Measurements from ENCODE around the gene COL4A2. TPM values are rescaled to one million over a fixed set of nuclear protein-coding genes. Genes with fewer than 3 reads are reported as not detected.

Gene COL4A2
- total RNA-seq, 3 donors from 2014 or later (not counting 1 experiment from before 2014, with no cell fraction given): not detected

- ATAC-seq (no peak), DNase-seq (no peak)
- Histone ChIP-seq H3K4me1 (ENCODE audit: control insufficient read depth, insufficient read depth, low read length) (no peaks in the 10 kb centered on the region), H3K36me3 (ENCODE audit: control insufficient read depth, insufficient read depth, low read length) (no peaks in the 10 kb centered on the region), H3K9me3 (ENCODE audit: control insufficient read depth, insufficient read depth, low read length) (no peaks in the 10 kb centered on the region), H3K27ac (ENCODE audit: low read length) (no peak overlapping the region), H3K27me3 (ENCODE audit: control insufficient read depth, insufficient read depth, low read length) (peaks cover 3% of the 10 kb centered on the region), H3K4me3 (ENCODE audit: low read length) (no peak overlapping the region)
- Mint-ChIP-seq H3K9me3 (no peaks in the 10 kb centered on the region), H3K4me1 (no peaks in the 10 kb centered on the region), H3K27me3 (ENCODE audit: low read depth in 2 of 2) (peaks cover 12 to 23% of the 10 kb centered on the region in 2 donors), H3K4me3 (no peak overlapping the region), H3K27ac (no peak overlapping the region), H3K36me3 (no peaks in the 10 kb centered on the region)
- TF ChIP-seq, protein P1, sequence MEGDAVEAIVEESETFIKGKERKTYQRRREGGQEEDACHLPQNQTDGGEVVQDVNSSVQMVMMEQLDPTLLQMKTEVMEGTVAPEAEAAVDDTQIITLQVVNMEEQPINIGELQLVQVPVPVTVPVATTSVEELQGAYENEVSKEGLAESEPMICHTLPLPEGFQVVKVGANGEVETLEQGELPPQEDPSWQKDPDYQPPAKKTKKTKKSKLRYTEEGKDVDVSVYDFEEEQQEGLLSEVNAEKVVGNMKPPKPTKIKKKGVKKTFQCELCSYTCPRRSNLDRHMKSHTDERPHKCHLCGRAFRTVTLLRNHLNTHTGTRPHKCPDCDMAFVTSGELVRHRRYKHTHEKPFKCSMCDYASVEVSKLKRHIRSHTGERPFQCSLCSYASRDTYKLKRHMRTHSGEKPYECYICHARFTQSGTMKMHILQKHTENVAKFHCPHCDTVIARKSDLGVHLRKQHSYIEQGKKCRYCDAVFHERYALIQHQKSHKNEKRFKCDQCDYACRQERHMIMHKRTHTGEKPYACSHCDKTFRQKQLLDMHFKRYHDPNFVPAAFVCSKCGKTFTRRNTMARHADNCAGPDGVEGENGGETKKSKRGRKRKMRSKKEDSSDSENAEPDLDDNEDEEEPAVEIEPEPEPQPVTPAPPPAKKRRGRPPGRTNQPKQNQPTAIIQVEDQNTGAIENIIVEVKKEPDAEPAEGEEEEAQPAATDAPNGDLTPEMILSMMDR (IDR thresholded peaks at IDR 0.05): no peak
- intact Hi-C loops (cut with micrococcal nuclease): no loop called here
- WGBS (ENCODE audit: insufficient coverage): 93% methylated on average over 10 of the region's 10 CpGs
Measured at GRCh38 chr13:110316196-110316595, 9.1 kb downstream of the COL4A2 start.

DNA sequence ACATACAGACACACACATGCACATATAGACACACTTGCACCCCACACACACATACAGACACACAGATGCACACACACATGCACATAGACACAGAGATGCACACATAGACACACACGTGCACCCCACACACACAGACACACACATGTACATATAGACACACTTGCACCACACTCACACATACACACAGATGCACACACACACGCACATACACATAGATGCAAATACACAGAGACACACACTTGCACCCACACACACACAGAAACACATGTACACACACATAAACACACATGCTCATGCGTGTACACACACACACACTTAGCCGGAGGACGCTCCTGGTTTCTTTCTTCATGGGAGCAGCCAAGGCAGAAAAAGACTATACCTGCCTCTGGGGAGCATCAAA, 10.0 kb downstream of the COL4A2 start:
- Histone ChIP-seq H3K27me3 (ENCODE audit: control insufficient read depth, insufficient read depth, low read length) (peaks cover 3% of the 10 kb centered on the region), H3K4me1 (ENCODE audit: control insufficient read depth, insufficient read depth, low read length) (no peaks in the 10 kb centered on the region), H3K27ac (ENCODE audit: low read length) (no peak overlapping the region), H3K4me3 (ENCODE audit: low read length) (no peak overlapping the region), H3K9me3 (ENCODE audit: control insufficient read depth, insufficient read depth, low read length) (no peaks in the 10 kb centered on the region), H3K36me3 (ENCODE audit: control insufficient read depth, insufficient read depth, low read length) (no peaks in the 10 kb centered on the region)
- Mint-ChIP-seq H3K9me3 (no peaks in the 10 kb centered on the region), H3K36me3 (no peaks in the 10 kb centered on the region), H3K27me3 (ENCODE audit: low read depth in 2 of 2) (peaks cover 14 to 25% of the 10 kb centered on the region in 2 donors), H3K4me1 (no peaks in the 10 kb centered on the region), H3K4me3 (no peak overlapping the region), H3K27ac (no peak overlapping the region)
- ATAC-seq (peak in 1 of 3 donors; percentile 38), DNase-seq (no peak)
- intact Hi-C loops (cut with micrococcal nuclease): no loop called here
- TF ChIP-seq, protein P1 (IDR thresholded peaks at IDR 0.05): no peak
- 67% methylated on average over 5 of the region's 5 CpGs for WGBS (ENCODE audit: insufficient coverage)

DNA sequence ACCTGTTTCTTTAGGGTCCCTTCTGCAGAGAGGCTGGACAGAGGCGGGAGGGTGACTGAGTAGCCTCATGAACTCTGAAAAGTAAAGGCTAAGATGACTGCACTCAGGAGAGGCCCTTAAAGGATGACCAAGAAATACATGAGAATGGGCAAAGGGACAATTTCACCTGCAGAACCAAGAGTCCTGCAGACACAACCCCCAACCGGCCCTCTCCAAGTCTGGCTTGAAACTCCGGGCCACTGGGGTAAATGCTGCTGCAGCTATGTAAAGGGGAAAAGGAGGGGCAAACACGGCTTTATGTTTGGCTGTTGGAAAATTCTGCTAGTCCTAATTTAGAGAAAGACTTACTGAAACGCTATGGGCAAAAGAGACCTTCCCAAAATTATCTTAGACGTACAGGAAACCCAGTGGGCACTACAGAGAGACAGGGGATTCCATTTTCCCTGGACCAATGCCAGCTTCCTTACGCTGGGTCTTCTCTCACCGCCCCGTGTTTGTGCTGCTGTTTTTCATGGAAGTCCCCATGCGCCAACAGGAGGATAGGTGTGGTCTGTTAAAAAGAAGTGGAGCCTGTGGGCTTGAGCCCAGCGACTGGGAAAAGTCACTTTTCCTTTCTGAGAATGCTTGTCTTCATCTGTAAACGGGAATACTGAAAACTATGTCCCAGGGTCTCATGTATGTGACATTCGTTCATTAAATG, 10.6 kb downstream of the COL4A2 start:
- Histone ChIP-seq H3K27me3 (ENCODE audit: control insufficient read depth, insufficient read depth, low read length) (peaks cover 3% of the 10 kb centered on the region), H3K36me3 (ENCODE audit: control insufficient read depth, insufficient read depth, low read length) (no peaks in the 10 kb centered on the region), H3K4me3 (ENCODE audit: low read length) (no peak overlapping the region), H3K27ac (ENCODE audit: low read length) (no peak overlapping the region), H3K9me3 (ENCODE audit: control insufficient read depth, insufficient read depth, low read length) (no peaks in the 10 kb centered on the region), H3K4me1 (ENCODE audit: control insufficient read depth, insufficient read depth, low read length) (no peaks in the 10 kb centered on the region)
- intact Hi-C loops (cut with micrococcal nuclease): no loop called here
- no peaks in the 10 kb centered on the region for H3K36me3 Mint-ChIP-seq
- peaks cover 12 to 20% of the 10 kb centered on the region in 2 donors for H3K27me3 Mint-ChIP-seq (ENCODE audit: low read depth in 2 of 2)
- H3K4me1 Mint-ChIP-seq: no peaks in the 10 kb centered on the region
- WGBS (ENCODE audit: insufficient coverage): 83% methylated on average over 13 of the region's 13 CpGs
- no peaks in the 10 kb centered on the region for H3K9me3 Mint-ChIP-seq
- TF ChIP-seq, protein P1 (IDR thresholded peaks at IDR 0.05): no peak
- no peak for DNase-seq
- H3K4me3 Mint-ChIP-seq: no peak overlapping the region
- no peak overlapping the region for H3K27ac Mint-ChIP-seq
- no peak for ATAC-seq

DNA sequence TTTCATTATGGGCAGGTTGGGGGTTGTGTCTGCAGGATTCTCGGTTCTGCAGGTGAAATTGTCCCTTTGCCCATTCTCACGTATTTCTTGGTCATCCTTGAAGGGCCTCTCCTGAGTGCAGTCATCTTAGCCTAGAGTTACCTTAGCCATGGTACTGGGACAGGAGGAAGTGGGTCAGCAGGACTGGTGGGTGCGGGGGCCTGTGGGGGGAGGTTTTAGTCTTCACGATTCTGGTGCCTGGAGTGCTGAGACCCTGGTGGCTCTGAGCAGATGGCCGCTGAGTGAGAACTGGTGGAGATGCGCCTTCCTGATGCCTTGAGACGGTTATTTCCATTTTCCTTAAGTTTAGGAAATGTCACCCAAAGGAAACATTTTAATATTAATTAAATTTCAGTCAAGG, 11.8 kb downstream of the COL4A2 start:
- no peaks in the 10 kb centered on the region for H3K9me3 ChIP-seq (ENCODE audit: control insufficient read depth, insufficient read depth, low read length)
- H3K4me1 Mint-ChIP-seq: no peaks in the 10 kb centered on the region
- no peaks in the 10 kb centered on the region for H3K36me3 ChIP-seq (ENCODE audit: control insufficient read depth, insufficient read depth, low read length)
- TF ChIP-seq, protein P1 (IDR thresholded peaks at IDR 0.05): no peak
- ATAC-seq: no peak
- H3K27ac ChIP-seq (ENCODE audit: low read length): no peak overlapping the region
- no peaks in the 10 kb centered on the region for H3K4me1 ChIP-seq (ENCODE audit: control insufficient read depth, insufficient read depth, low read length)
- WGBS (ENCODE audit: insufficient coverage): 76% methylated on average over 7 of the region's 7 CpGs
- no peaks in the 10 kb centered on the region for H3K9me3 Mint-ChIP-seq
- H3K4me3 ChIP-seq (ENCODE audit: low read length): no peak overlapping the region
- H3K27ac Mint-ChIP-seq: no peak overlapping the region
- H3K4me3 Mint-ChIP-seq: no peak overlapping the region
- intact Hi-C loops (cut with micrococcal nuclease): no loop called here
- peaks cover 3% of the 10 kb centered on the region for H3K27me3 ChIP-seq (ENCODE audit: control insufficient read depth, insufficient read depth, low read length)
- no peak for DNase-seq
- no peaks in the 10 kb centered on the region for H3K36me3 Mint-ChIP-seq
- H3K27me3 Mint-ChIP-seq (ENCODE audit: low read depth in 2 of 2): peaks cover 12 to 18% of the 10 kb centered on the region in 2 donors

All from natural killer cell (primary cell).